HEK293 (cell line): Measurements from ENCODE around the gene DENND10.
"Not testable (repeated sequence)": the region's sequence is repeated elsewhere in the genome, so short reads cannot be mapped to it uniquely, and the experiment has no call there.

ENCODE experiments used
- CTCF ChIA-PET: fragments of 350-600 bp; formaldehyde crosslinking; extraction: SDS; loops from one replicate; lab custom pipeline; 2021; ENCODE audit warnings: antibody characterized with exemption; lab: Yijun Ruan, JAX
- POLR2A ChIA-PET: fragments of 300-600 bp; formaldehyde crosslinking; extraction: SDS; loops from one replicate; lab custom pipeline; 2020; ENCODE audit warnings: antibody characterized with exemption, inconsistent platforms; lab: Yijun Ruan, JAX
- H3K27ac ChIP-seq: fragments of 200-500 bp; sonication (Bioruptor generic); 2 replicates; pipeline ENCODE4 v1.5.1; 2014; ENCODE audit warnings: low read depth, low read length, control low read depth, inconsistent platforms; ENCODE audit errors: extremely low read depth
- H3K36me3 ChIP-seq, 2 experiments: fragments of 200-500 bp in 1 of 2; sonication (Bioruptor generic) in 1 of 2; 1 replicate in 1 of 2; 2 replicates in 1 of 2; pipeline ENCODE4 v1.5.1; 2014 to 2017; ENCODE audit warnings: inconsistent platforms in 2 of 2, low read length in 2 of 2; ENCODE audit not compliant: control insufficient read depth in 2 of 2, insufficient read depth in 1 of 2
- H3K4me1 ChIP-seq: fragments of 200-500 bp; sonication (Bioruptor generic); 2 replicates; pipeline ENCODE4 v1.5.1; 2014; ENCODE audit warnings: mild to moderate bottlenecking, low read length, inconsistent platforms; ENCODE audit not compliant: control insufficient read depth, insufficient read depth
- H3K4me3 ChIP-seq: 2 replicates; pipeline ENCODE4 v1.5.1; 2011; ENCODE audit warnings: low read depth, mild to moderate bottlenecking, control low read depth, low read length, moderate library complexity
- H3K9me3 ChIP-seq: fragments of 200-500 bp; sonication (Bioruptor generic); 2 replicates; pipeline ENCODE4 v1.5.1; 2014; ENCODE audit warnings: low read depth, low read length, inconsistent platforms; ENCODE audit not compliant: control insufficient read depth, insufficient read depth
- GLI2 ChIP-seq: fragments of 450-650 bp; formaldehyde crosslinking; IDR thresholded peaks from 2 replicates; pipeline ENCODE4; 2017; ENCODE audit warnings: missing biosample characterization, missing genetic modification characterization, low read depth, borderline replicate concordance
- IKZF3 ChIP-seq: fragments of 450-650 bp; IDR thresholded peaks from 2 replicates; pipeline ENCODE4 v1.5.0; 2018; ENCODE audit warnings: missing biosample characterization, mild to moderate bottlenecking, missing genetic modification characterization, moderate library complexity
- MEIS1 ChIP-seq: sonication (generic); formaldehyde crosslinking; IDR thresholded peaks from 2 replicates; pipeline ENCODE4 v1.8.1; 2022; ENCODE audit warnings: missing genetic modification reagents, mild to moderate bottlenecking, borderline replicate concordance
- SCRT1 ChIP-seq: fragments of 450-650 bp; formaldehyde crosslinking; IDR thresholded peaks from 2 replicates; pipeline ENCODE4 v1.5.1; 2016; ENCODE audit warnings: missing biosample characterization, missing genetic modification characterization, borderline replicate concordance
- SP3 ChIP-seq: fragments of 450-650 bp; formaldehyde crosslinking; IDR thresholded peaks from 2 replicates; pipeline ENCODE4 v1.5.1; 2016; ENCODE audit warnings: missing biosample characterization, missing genetic modification characterization
- SP7 ChIP-seq: fragments of 450-650 bp; formaldehyde crosslinking; IDR thresholded peaks from 2 replicates; pipeline ENCODE4 v1.5.1; 2016; ENCODE audit warnings: missing biosample characterization, missing genetic modification characterization
- ZFP37 ChIP-seq: fragments of 450-650 bp; formaldehyde crosslinking; IDR thresholded peaks from 2 replicates; pipeline ENCODE4 v1.5.1; 2016; ENCODE audit warnings: missing biosample characterization, missing genetic modification characterization
- ZNF10 ChIP-seq: fragments of 450-650 bp; formaldehyde crosslinking; IDR thresholded peaks from 2 replicates; pipeline ENCODE4 v1.5.1; 2017; ENCODE audit warnings: missing biosample characterization, missing genetic modification characterization
- ZNF140 ChIP-seq: fragments of 450-650 bp; formaldehyde crosslinking; IDR thresholded peaks from 2 replicates; pipeline ENCODE4 v1.5.1; 2016; ENCODE audit warnings: missing biosample characterization, missing genetic modification characterization
- ZNF169 ChIP-seq: fragments of 450-650 bp; formaldehyde crosslinking; IDR thresholded peaks from 2 replicates; pipeline ENCODE4 v1.5.1; 2016; ENCODE audit warnings: missing biosample characterization, missing genetic modification characterization
- ZNF366 ChIP-seq: fragments of 450-650 bp; formaldehyde crosslinking; conservative IDR thresholded peaks from 2 replicates; pipeline ENCODE4 v1.5.1; 2016; ENCODE audit warnings: missing biosample characterization, missing genetic modification characterization
- ZNF433 ChIP-seq: fragments of 450-650 bp; formaldehyde crosslinking; IDR thresholded peaks from 2 replicates; pipeline ENCODE4 v1.5.1; 2016; ENCODE audit warnings: missing biosample characterization, missing genetic modification characterization, low read depth
- ZNF654 ChIP-seq: fragments of 450-650 bp; formaldehyde crosslinking; IDR thresholded peaks from 2 replicates; pipeline ENCODE4 v1.5.1; 2016; ENCODE audit warnings: low read depth, missing biosample characterization, missing genetic modification characterization
- ZNF670 ChIP-seq: fragments of 450-650 bp; formaldehyde crosslinking; IDR thresholded peaks from 2 replicates; pipeline ENCODE4 v1.5.1; 2016; ENCODE audit warnings: missing biosample characterization, missing genetic modification characterization, low read depth
- ZSCAN16 ChIP-seq: fragments of 450-650 bp; formaldehyde crosslinking; IDR thresholded peaks from 2 replicates; pipeline ENCODE4 v1.5.1; 2016; ENCODE audit warnings: missing biosample characterization, missing genetic modification characterization
- TF ChIP-seq, protein P1 (sequence below): fragments of 450-650 bp; formaldehyde crosslinking; IDR thresholded peaks from 2 replicates; pipeline ENCODE4 v1.5.1; 2016; ENCODE audit warnings: missing biosample characterization, missing genetic modification characterization
- TF ChIP-seq, protein P2 (sequence below): fragments of 450-650 bp; formaldehyde crosslinking; optimal IDR thresholded peaks from 2 replicates; pipeline ENCODE3; 2016; ENCODE audit warnings: missing biosample characterization, mild to moderate bottlenecking, missing genetic modification characterization
- TF ChIP-seq, protein P3 (sequence below): fragments of 450-650 bp; IDR thresholded peaks from 2 replicates; pipeline ENCODE4 v1.5.1; 2018; ENCODE audit warnings: missing biosample characterization, missing genetic modification characterization
- TF ChIP-seq, protein P4 (sequence below): fragments of 450-650 bp; formaldehyde crosslinking; IDR thresholded peaks from 2 replicates; pipeline ENCODE4 v1.5.1; 2016; ENCODE audit warnings: missing biosample characterization, missing genetic modification characterization

The DENND10 gene

DNA sequence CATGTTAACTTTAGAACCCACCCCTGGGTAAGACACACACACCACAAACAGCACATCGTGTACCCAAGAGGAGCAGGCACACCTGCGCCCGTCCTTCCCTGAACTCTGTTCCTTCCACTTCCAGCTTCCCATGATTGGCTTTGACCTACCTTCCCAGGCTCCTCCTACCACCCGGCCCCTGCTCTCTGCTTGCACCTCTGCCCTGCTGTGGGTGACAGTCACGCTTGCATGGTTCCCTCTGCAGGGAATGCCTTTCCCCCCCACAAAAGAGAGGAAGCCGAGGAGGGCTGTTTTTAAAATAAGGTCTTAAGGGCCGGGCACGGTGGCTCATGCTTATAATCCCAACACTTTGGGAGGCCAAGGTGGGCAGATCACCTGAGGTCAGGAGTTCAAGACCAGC lies 45.2 kb downstream of the DENND10 start:
- H3K4me3 ChIP-seq, result no peak overlapping the region
- ChIA-PET POLR2A (no interaction called here), CTCF (interaction anchor here (0.7 to 1.2 kb wide), 3 partner anchors 13 to 446 kb away, joined by 3 to 4 read pairs (median 3); no protein-coding TSS in a partner anchor)
- peaks cover 37 to 63% of the 10 kb centered on the region in 2 experiments for H3K36me3 ChIP-seq
- no peaks in the 10 kb centered on the region for H3K9me3 ChIP-seq
- H3K27ac ChIP-seq, result no peak overlapping the region
- TF ChIP-seq, protein P1, sequence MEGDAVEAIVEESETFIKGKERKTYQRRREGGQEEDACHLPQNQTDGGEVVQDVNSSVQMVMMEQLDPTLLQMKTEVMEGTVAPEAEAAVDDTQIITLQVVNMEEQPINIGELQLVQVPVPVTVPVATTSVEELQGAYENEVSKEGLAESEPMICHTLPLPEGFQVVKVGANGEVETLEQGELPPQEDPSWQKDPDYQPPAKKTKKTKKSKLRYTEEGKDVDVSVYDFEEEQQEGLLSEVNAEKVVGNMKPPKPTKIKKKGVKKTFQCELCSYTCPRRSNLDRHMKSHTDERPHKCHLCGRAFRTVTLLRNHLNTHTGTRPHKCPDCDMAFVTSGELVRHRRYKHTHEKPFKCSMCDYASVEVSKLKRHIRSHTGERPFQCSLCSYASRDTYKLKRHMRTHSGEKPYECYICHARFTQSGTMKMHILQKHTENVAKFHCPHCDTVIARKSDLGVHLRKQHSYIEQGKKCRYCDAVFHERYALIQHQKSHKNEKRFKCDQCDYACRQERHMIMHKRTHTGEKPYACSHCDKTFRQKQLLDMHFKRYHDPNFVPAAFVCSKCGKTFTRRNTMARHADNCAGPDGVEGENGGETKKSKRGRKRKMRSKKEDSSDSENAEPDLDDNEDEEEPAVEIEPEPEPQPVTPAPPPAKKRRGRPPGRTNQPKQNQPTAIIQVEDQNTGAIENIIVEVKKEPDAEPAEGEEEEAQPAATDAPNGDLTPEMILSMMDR (tag by site-specific recombination), result no peak
- TF ChIP-seq SP7 (no peak), SCRT1 (no peak), ZNF140 (tag by site-specific recombination) (no peak), SP3 (tag by site-specific recombination) (no peak)
- H3K4me1 ChIP-seq, result no peaks in the 10 kb centered on the region

DNA sequence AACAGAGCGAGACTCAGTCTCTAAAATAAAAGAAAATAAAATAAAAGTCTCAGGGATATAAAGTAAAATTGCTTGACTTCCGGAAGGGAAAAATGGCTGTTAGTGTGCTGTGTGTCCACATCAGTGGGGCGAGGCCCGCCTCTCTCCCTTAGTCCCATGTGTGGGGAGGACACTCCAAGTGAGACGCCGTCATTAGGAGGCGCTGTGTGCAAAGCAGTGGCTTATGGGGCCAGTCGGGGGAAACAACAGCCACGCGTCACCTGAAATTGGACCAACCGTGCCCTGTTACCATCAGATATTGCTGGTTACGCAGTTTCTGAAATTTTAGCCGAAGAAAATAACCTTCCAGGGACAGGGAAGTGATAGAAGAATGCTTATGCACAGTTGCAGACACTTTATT lies 45.8 kb downstream of the DENND10 start:
- ChIA-PET POLR2A (no interaction called here), CTCF (interaction anchor here (0.6 to 1.1 kb wide), 4 partner anchors 13 to 1887 kb away, joined by 3 to 4 read pairs (median 4); no protein-coding TSS in a partner anchor)
- H3K4me3 ChIP-seq, result no peak overlapping the region
- no peaks in the 10 kb centered on the region for H3K4me1 ChIP-seq
- peak; percentile 22; the same call in 1 of the 2 replicates for TF ChIP-seq ZNF654 (tag by site-specific recombination)
- no peak for TF ChIP-seq ZNF169
- no peak for TF ChIP-seq ZNF670
- no peaks in the 10 kb centered on the region for H3K9me3 ChIP-seq
- no peak overlapping the region for H3K27ac ChIP-seq
- H3K36me3 ChIP-seq, result peaks cover 43 to 69% of the 10 kb centered on the region in 2 experiments

DNA sequence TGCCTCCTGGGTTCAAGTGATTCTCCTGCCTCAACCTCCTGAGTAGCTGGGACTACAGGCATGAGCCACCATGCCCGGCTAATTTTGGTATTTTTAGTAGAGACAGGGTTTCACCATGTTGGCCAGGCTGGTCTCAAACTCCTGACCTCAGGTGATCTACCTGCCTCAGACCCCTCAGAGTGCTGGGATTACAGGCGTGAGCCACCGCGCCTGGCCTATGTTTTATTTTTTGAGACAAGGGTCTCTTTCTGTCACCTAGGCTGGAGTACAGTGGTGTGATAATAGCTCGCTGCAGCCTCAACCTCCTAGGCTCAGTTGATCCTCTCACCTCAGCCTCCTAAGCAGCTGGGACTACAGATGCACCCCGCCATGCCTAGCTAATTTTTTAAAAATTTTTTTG lies 47.7 kb downstream of the DENND10 start:
- H3K27ac ChIP-seq, H3K4me3 ChIP-seq, H3K4me1 ChIP-seq, H3K9me3 ChIP-seq, POLR2A ChIA-PET: not testable (repeated sequence)
- CTCF ChIA-PET, result interaction anchor here (0.7 to 1.1 kb wide), 2 partner anchors 201 to 330 kb away, joined by 4 to 5 read pairs; no protein-coding TSS in a partner anchor
- H3K36me3 ChIP-seq, result peaks cover 44 to 77% of the 10 kb centered on the region in 2 experiments

DNA sequence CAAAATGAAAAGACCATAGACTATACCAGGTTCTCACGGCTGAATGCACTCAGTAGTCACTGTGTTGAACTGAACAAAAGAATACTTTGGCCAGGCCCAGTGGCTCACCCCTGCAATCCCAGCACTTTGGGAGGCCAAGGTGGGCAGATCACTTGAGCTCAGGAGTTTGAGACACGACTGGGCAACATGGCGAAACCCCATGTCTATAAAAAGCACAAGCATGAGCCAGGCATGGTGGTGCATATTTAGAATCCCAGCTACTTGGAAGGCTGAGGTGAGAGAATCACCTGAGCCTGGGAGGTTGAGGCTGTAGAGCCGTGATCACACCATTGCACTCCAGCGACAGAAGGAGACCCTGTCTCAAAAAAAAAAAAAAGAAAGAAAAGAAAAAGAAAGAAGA lies 49.1 kb downstream of the DENND10 start:
- Histone ChIP-seq H3K36me3 (peaks cover 52 to 75% of the 10 kb centered on the region in 2 experiments), H3K4me1 (no peaks in the 10 kb centered on the region), H3K4me3 (no peak overlapping the region), H3K9me3 (no peaks in the 10 kb centered on the region), H3K27ac (no peak overlapping the region)
- CTCF ChIA-PET, result interaction anchor here (0.6 kb wide), 1 partner anchor 45 kb away, joined by 3 read pairs; no protein-coding TSS in a partner anchor
- POLR2A ChIA-PET, result interaction anchor here (0.7 to 1.2 kb wide), 3 partner anchors 9 to 49 kb away, joined by 4 to 6 read pairs (median 4); partner anchors contain the start of gene DENND10
- TF ChIP-seq ZNF366 (no peak), ZNF433 (tag by site-specific recombination) (no peak), IKZF3 (no peak), ZNF10 (no peak), ZFP37 (no peak), GLI2 (tag by site-specific recombination) (no peak), ZSCAN16 (tag by site-specific recombination) (no peak), MEIS1 (CRISPR knock-in tag) (no peak), ZNF169 (no peak)
- TF ChIP-seq, protein P2, sequence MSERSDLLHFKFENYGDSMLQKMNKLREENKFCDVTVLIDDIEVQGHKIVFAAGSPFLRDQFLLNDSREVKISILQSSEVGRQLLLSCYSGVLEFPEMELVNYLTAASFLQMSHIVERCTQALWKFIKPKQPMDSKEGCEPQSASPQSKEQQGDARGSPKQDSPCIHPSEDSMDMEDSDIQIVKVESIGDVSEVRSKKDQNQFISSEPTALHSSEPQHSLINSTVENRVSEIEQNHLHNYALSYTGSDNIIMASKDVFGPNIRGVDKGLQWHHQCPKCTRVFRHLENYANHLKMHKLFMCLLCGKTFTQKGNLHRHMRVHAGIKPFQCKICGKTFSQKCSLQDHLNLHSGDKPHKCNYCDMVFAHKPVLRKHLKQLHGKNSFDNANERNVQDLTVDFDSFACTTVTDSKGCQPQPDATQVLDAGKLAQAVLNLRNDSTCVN (tag by site-specific recombination), result no peak
- TF ChIP-seq, protein P3, sequence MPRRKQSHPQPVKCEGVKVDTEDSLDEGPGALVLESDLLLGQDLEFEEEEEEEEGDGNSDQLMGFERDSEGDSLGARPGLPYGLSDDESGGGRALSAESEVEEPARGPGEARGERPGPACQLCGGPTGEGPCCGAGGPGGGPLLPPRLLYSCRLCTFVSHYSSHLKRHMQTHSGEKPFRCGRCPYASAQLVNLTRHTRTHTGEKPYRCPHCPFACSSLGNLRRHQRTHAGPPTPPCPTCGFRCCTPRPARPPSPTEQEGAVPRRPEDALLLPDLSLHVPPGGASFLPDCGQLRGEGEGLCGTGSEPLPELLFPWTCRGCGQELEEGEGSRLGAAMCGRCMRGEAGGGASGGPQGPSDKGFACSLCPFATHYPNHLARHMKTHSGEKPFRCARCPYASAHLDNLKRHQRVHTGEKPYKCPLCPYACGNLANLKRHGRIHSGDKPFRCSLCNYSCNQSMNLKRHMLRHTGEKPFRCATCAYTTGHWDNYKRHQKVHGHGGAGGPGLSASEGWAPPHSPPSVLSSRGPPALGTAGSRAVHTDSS (tag by site-specific recombination), result no peak
- TF ChIP-seq, protein P4, sequence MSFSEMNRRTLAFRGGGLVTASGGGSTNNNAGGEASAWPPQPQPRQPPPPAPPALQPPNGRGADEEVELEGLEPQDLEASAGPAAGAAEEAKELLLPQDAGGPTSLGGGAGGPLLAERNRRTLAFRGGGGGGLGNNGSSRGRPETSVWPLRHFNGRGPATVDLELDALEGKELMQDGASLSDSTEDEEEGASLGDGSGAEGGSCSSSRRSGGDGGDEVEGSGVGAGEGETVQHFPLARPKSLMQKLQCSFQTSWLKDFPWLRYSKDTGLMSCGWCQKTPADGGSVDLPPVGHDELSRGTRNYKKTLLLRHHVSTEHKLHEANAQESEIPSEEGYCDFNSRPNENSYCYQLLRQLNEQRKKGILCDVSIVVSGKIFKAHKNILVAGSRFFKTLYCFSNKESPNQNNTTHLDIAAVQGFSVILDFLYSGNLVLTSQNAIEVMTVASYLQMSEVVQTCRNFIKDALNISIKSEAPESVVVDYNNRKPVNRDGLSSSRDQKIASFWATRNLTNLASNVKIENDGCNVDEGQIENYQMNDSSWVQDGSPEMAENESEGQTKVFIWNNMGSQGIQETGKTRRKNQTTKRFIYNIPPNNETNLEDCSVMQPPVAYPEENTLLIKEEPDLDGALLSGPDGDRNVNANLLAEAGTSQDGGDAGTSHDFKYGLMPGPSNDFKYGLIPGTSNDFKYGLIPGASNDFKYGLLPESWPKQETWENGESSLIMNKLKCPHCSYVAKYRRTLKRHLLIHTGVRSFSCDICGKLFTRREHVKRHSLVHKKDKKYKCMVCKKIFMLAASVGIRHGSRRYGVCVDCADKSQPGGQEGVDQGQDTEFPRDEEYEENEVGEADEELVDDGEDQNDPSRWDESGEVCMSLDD (tag by site-specific recombination), result no peak
